Measurements from ENCODE around the gene CANX.

GRCh38 chr5:179732412-179732917 lies 33.7 kb downstream of the CANX start, which contains the start of gene MAML1:
- TF ChIP-seq POLR2A (IDR thresholded peaks at IDR 0.05): peak; percentile 76 to 91
- TF ChIP-seq, protein P1, sequence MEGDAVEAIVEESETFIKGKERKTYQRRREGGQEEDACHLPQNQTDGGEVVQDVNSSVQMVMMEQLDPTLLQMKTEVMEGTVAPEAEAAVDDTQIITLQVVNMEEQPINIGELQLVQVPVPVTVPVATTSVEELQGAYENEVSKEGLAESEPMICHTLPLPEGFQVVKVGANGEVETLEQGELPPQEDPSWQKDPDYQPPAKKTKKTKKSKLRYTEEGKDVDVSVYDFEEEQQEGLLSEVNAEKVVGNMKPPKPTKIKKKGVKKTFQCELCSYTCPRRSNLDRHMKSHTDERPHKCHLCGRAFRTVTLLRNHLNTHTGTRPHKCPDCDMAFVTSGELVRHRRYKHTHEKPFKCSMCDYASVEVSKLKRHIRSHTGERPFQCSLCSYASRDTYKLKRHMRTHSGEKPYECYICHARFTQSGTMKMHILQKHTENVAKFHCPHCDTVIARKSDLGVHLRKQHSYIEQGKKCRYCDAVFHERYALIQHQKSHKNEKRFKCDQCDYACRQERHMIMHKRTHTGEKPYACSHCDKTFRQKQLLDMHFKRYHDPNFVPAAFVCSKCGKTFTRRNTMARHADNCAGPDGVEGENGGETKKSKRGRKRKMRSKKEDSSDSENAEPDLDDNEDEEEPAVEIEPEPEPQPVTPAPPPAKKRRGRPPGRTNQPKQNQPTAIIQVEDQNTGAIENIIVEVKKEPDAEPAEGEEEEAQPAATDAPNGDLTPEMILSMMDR (IDR thresholded peaks at IDR 0.05): peak in 1 of 4 experiments; percentile 24

All from uterus (tissue), 2 donors.